H9 (cell line): ENCODE measurements around the gene ZNF217. TPM values are rescaled to one million over a fixed set of nuclear protein-coding genes. Genes with fewer than 3 reads are reported as not detected.

Experiments used
- DNase-seq: peaks from one replicate; pipeline ENCODE4 v3.0.0-alpha.2; 2017
- H2AFZ ChIP-seq: one replicate; pipeline ENCODE4 v1.6.1; 2013; ENCODE audit warnings: mild to moderate bottlenecking, low read length, control low read depth, moderate library complexity
- H2AK5ac ChIP-seq: 2 replicates; pipeline ENCODE4 v1.6.1; 2013; ENCODE audit warnings: low read length, control low read depth, mixed read lengths; ENCODE audit not compliant: insufficient read length
- H2BK120ac ChIP-seq: one replicate; pipeline ENCODE4 v1.6.1; 2013; ENCODE audit warnings: low read depth, mild to moderate bottlenecking, low read length, control low read depth, inconsistent platforms; ENCODE audit not compliant: poor library complexity, severe bottlenecking
- H2BK12ac ChIP-seq: 2 replicates; pipeline ENCODE4 v1.6.1; 2013; ENCODE audit warnings: low read length, control low read depth, mixed read lengths, low read depth; ENCODE audit not compliant: insufficient read length
- H2BK15ac ChIP-seq: 2 replicates; pipeline ENCODE4 v1.6.1; 2013; ENCODE audit warnings: low read depth, low read length, control low read depth
- H2BK20ac ChIP-seq: one replicate; pipeline ENCODE4 v1.6.1; 2013; ENCODE audit warnings: low read depth, mild to moderate bottlenecking, low read length, control low read depth, inconsistent platforms; ENCODE audit not compliant: poor library complexity, severe bottlenecking
- H2BK5ac ChIP-seq: 2 replicates; pipeline ENCODE4 v1.6.1; 2013; ENCODE audit warnings: low read length, control low read depth, mixed read lengths; ENCODE audit not compliant: insufficient read length
- H3K14ac ChIP-seq: 2 replicates; pipeline ENCODE4 v1.6.1; 2013; ENCODE audit warnings: low read length, control low read depth; ENCODE audit not compliant: insufficient read depth
- H3K18ac ChIP-seq: 2 replicates; pipeline ENCODE4 v1.6.1; 2013; ENCODE audit warnings: low read depth, mild to moderate bottlenecking, mixed read lengths, low read length, control low read depth; ENCODE audit not compliant: insufficient read length
- H3K23ac ChIP-seq: 2 replicates; pipeline ENCODE4 v1.6.1; 2013; ENCODE audit warnings: low read length, control low read depth, mixed read lengths, low read depth; ENCODE audit not compliant: insufficient read length
- H3K23me2 ChIP-seq: 2 replicates; pipeline ENCODE4 v1.6.1; 2013; ENCODE audit warnings: low read depth, mild to moderate bottlenecking, mixed read lengths, low read length, control low read depth; ENCODE audit not compliant: insufficient read length, poor library complexity, severe bottlenecking
- H3K27ac ChIP-seq: 2 replicates; pipeline ENCODE4 v1.5.1; 2013; ENCODE audit warnings: low read length, control low read depth, mixed read lengths, low read depth; ENCODE audit not compliant: insufficient read length
- H3K27me3 ChIP-seq: 2 replicates; pipeline ENCODE4 v1.6.1; 2013; ENCODE audit warnings: low read length, control low read depth, inconsistent platforms; ENCODE audit not compliant: insufficient read depth
- H3K4ac ChIP-seq: 2 replicates; pipeline ENCODE4 v1.6.1; 2013; ENCODE audit warnings: low read depth, mild to moderate bottlenecking, control low read depth, inconsistent platforms, low read length, moderate library complexity
- H3K4me1 ChIP-seq: 2 replicates; pipeline ENCODE4 v1.6.1; 2013; ENCODE audit warnings: low read length, control low read depth, inconsistent platforms; ENCODE audit not compliant: insufficient read depth
- H3K4me2 ChIP-seq: 2 replicates; pipeline ENCODE4 v1.6.1; 2013; ENCODE audit warnings: low read length, control low read depth, mixed read lengths; ENCODE audit not compliant: insufficient read length, insufficient read depth
- H3K56ac ChIP-seq: 2 replicates; pipeline ENCODE4 v1.6.1; 2013; ENCODE audit warnings: low read depth, mild to moderate bottlenecking, mixed read lengths, low read length, control low read depth; ENCODE audit not compliant: insufficient read length
- H3K79me1 ChIP-seq: 2 replicates; pipeline ENCODE4 v1.6.1; 2013; ENCODE audit warnings: low read depth, mild to moderate bottlenecking, moderate library complexity, low read length, control low read depth, inconsistent platforms; ENCODE audit not compliant: insufficient read depth, poor library complexity, severe bottlenecking
- H3K79me2 ChIP-seq: 2 replicates; pipeline ENCODE4 v1.6.1; 2013; ENCODE audit warnings: low read length, control low read depth, inconsistent platforms; ENCODE audit not compliant: insufficient read depth
- H3K9ac ChIP-seq: 2 replicates; pipeline ENCODE4 v1.6.1; 2013; ENCODE audit warnings: low read length, control low read depth, mixed read lengths; ENCODE audit not compliant: insufficient read length; ENCODE audit errors: extremely low read depth
- H3K9me3 ChIP-seq: one replicate; pipeline ENCODE4 v1.6.1; 2013; ENCODE audit warnings: low read depth, low read length, inconsistent platforms; ENCODE audit not compliant: control insufficient read depth
- H3T11ph ChIP-seq: one replicate; pipeline ENCODE4 v1.6.1; 2013; ENCODE audit warnings: mild to moderate bottlenecking, low read length, control low read depth, inconsistent platforms
- H4K20me1 ChIP-seq: one replicate; pipeline ENCODE4 v1.6.1; 2013; ENCODE audit not compliant: control insufficient read depth, insufficient read length, insufficient read depth
- H4K5ac ChIP-seq: 2 replicates; pipeline ENCODE4 v1.6.1; 2013; ENCODE audit warnings: low read depth, mild to moderate bottlenecking, mixed read lengths, low read length, control low read depth; ENCODE audit not compliant: insufficient read length
- H4K8ac ChIP-seq: replicated peaks from 2 replicates; pipeline ENCODE4 v1.6.1; 2013; ENCODE audit warnings: low read length, control low read depth, mixed read lengths, low read depth; ENCODE audit not compliant: insufficient read length
- H4K91ac ChIP-seq: 2 replicates; pipeline ENCODE4 v1.6.1; 2013; ENCODE audit warnings: low read depth, mild to moderate bottlenecking, moderate library complexity, mixed read lengths, low read length, control low read depth; ENCODE audit not compliant: insufficient read length
- H3K27ac Mint-ChIP-seq, 3 experiments: 2 replicates in 2 of 3; 3 replicates in 1 of 3; pipeline ENCODE4 v1.8.0; 2020 to 2021; ENCODE audit warnings: mixed read lengths in 3 of 3, mild to moderate bottlenecking in 1 of 3, moderate library complexity in 1 of 3
- H3K27me3 Mint-ChIP-seq: 2 replicates; pipeline ENCODE4 v1.8.0; 2021; ENCODE audit warnings: low read depth, mild to moderate bottlenecking, moderate library complexity, mixed read lengths
- H3K36me3 Mint-ChIP-seq, 3 experiments: 2 replicates in 2 of 3; 3 replicates in 1 of 3; pipeline ENCODE4 v1.8.0; 2020 to 2021; ENCODE audit warnings: low read depth in 3 of 3, mixed read lengths in 3 of 3; ENCODE audit not compliant: insufficient read depth in 1 of 3
- H3K4me1 Mint-ChIP-seq, 2 experiments: 2 replicates each; pipeline ENCODE4 v1.8.0; 2020; ENCODE audit warnings: mixed read lengths in 2 of 2
- H3K4me3 Mint-ChIP-seq, 2 experiments: 2 replicates in 1 of 2; 3 replicates in 1 of 2; pipeline ENCODE4 v1.8.0; 2020 to 2021; ENCODE audit warnings: mild to moderate bottlenecking in 2 of 2, mixed read lengths in 2 of 2, moderate library complexity in 1 of 2
- H3K9me3 Mint-ChIP-seq, 2 experiments: 2 replicates in 1 of 2; 3 replicates in 1 of 2; pipeline ENCODE4 v1.8.0; 2020; ENCODE audit warnings: mild to moderate bottlenecking in 2 of 2, mixed read lengths in 2 of 2, moderate library complexity in 1 of 2
- CTCF ChIP-seq: fragments of 200-600 bp; sonication (generic); conservative IDR thresholded peaks from 3 replicates; pipeline ENCODE4 v1.8.0; 2021; ENCODE audit warnings: antibody characterized with exemption, mild to moderate bottlenecking
- WGBS: extraction: QIAGEN DNeasy Blood & Tissue Kit; methylation state at CpG from one replicate; pipeline ENCODE4 v1.1.7; 2013; ENCODE audit warnings: missing lambda C conversion rate, low lambda C conversion rate, mixed read lengths; ENCODE audit not compliant: insufficient read length; ENCODE audit errors: extremely low coverage; 5-methylcytosine and 5-hydroxymethylcytosine counted together
- total RNA-seq: library from RNA; stranded (reverse); gene quantifications from 2 replicates; pipeline ENCODE4 v1.2.1, GENCODE V29; 2021

The ZNF217 gene
- total RNA-seq, 1 experiment from 2014 or later, result 82.8 TPM

- H3K23ac ChIP-seq, result no peak overlapping the region
- H4K8ac ChIP-seq, result no peak overlapping the region
- no peak overlapping the region for H2BK20ac ChIP-seq
- H3K9ac ChIP-seq, result no peak overlapping the region
- Mint-ChIP-seq H3K36me3 (no peaks in the 10 kb centered on the region), H3K27me3 (no peaks in the 10 kb centered on the region), H3K27ac (no peak overlapping the region), H3K4me3 (no peak overlapping the region), H3K9me3 (no peaks in the 10 kb centered on the region; a peak in 1 of 5 replicates), H3K4me1 (peaks cover 21 to 23% of the 10 kb centered on the region in 2 experiments)
- H3K9me3 ChIP-seq, result no peaks in the 10 kb centered on the region
- no peak for TF ChIP-seq CTCF
- H2AK5ac ChIP-seq, result no peak overlapping the region
- H2BK15ac ChIP-seq, result no peak overlapping the region
- no peak overlapping the region for H3K56ac ChIP-seq
- H2BK120ac ChIP-seq, result no peak overlapping the region
- H4K5ac ChIP-seq, result no peak overlapping the region
- no peaks in the 10 kb centered on the region for H3K27me3 ChIP-seq
- H3K27ac ChIP-seq, result no peak overlapping the region
- no CpG with 5 or more reads among the region's 12 CpGs for WGBS
- H3K18ac ChIP-seq, result no peak overlapping the region
- no peak overlapping the region for H2AFZ ChIP-seq
- H2BK12ac ChIP-seq, result no peak overlapping the region
- no peak overlapping the region for H3K4me2 ChIP-seq
- H3K79me1 ChIP-seq, result no peaks in the 10 kb centered on the region
- no peak overlapping the region for H4K91ac ChIP-seq
- H2BK5ac ChIP-seq, result no peak overlapping the region
- no peaks in the 10 kb centered on the region for H4K20me1 ChIP-seq
- H3K23me2 ChIP-seq, result no peaks in the 10 kb centered on the region
- DNase-seq, result no peak
- H3K4me1 ChIP-seq, result 0 out of 2 replicates have a peak, but pooled peaks cover 3% of the 10 kb centered on the region
- H3T11ph ChIP-seq, result no peak overlapping the region
- H3K79me2 ChIP-seq, result no peaks in the 10 kb centered on the region
- no peak overlapping the region for H3K14ac ChIP-seq
- no peak overlapping the region for H3K4ac ChIP-seq
These were observed 49.6 kb upstream of the ZNF217 start for GRCh38 chr20:53643031-53643832.
